ENCODE results near the gene GPC4.
"Not testable (repeated sequence)": the region's sequence is repeated elsewhere in the genome, so short reads cannot be mapped to it uniquely, and the experiment has no call there.

Gene GPC4

GRCh38 chrX:133325422-133325821, 89.9 kb downstream of the GPC4 start:
- H3K27ac ChIP-seq = no peak overlapping the region
- no peak for TF ChIP-seq ZFX (IDR thresholded peaks at IDR 0.05)
- TF ChIP-seq CTCF (conservative IDR thresholded peaks at IDR 0.05) = no peak

DNA sequence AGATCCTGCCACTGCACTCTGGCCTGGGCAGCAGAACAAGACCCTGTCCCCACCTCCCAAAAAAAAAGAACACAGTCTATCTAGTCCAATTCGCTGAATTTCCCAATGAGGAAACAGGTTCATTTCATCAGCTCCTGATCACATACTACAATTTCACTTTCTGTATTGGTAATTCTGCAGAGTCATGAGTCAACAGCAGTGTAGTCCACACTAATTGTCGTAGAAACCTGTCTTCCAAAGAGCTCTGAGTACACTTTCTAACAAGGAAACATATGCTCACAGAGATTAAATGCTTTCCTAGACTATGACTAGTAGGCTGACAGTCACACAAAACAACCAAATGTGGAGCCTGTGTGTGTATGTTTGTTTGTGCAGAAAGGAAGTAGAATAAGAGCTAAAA, 91.9 kb downstream of the GPC4 start:
- H3K27ac ChIP-seq = no peak overlapping the region
- TF ChIP-seq CTCF (conservative IDR thresholded peaks at IDR 0.05) (no peak), ZFX (IDR thresholded peaks at IDR 0.05) (no peak)

GRCh38 chrX:133322269-133322668, 93.0 kb downstream of the GPC4 start:
- H3K27ac ChIP-seq = not testable (repeated sequence)

GRCh38 chrX:133321451-133321850, 93.8 kb downstream of the GPC4 start:
- H3K27ac ChIP-seq = no peak overlapping the region
- TF ChIP-seq CTCF (conservative IDR thresholded peaks at IDR 0.05) = no peak
- no peak for TF ChIP-seq ZFX (IDR thresholded peaks at IDR 0.05)

GRCh38 chrX:133314281-133314680, 101.0 kb downstream of the GPC4 start:
- TF ChIP-seq CTCF (conservative IDR thresholded peaks at IDR 0.05) (no peak), ZFX (IDR thresholded peaks at IDR 0.05) (no peak)

DNA sequence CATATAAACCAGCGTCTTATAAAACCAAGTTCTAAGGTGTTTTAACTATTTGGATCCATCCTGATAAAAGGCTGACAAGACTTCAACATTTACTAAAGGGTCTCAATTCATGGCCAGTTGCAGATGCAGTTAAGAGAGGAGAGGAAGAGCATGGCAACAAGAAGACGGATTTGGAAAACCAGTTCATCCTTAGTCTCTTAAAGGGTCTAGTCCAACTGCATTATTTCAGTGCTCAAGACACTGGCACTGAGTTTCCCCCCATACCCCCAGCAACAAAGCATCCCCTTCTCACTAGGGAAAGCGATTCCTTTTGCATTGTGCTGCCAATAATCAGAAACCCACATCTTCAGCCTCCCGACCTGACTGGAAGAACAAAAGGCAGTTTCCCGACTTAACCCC, 106.8 kb downstream of the GPC4 start:
- H3K27ac ChIP-seq = no peak overlapping the region
- TF ChIP-seq CTCF (conservative IDR thresholded peaks at IDR 0.05) (no peak), ZFX (IDR thresholded peaks at IDR 0.05) (no peak)

More at GRCh38 chrX:133314281-133314680, 101.0 kb downstream of the GPC4 start:
- H3K27ac ChIP-seq = no peak overlapping the region

DNA sequence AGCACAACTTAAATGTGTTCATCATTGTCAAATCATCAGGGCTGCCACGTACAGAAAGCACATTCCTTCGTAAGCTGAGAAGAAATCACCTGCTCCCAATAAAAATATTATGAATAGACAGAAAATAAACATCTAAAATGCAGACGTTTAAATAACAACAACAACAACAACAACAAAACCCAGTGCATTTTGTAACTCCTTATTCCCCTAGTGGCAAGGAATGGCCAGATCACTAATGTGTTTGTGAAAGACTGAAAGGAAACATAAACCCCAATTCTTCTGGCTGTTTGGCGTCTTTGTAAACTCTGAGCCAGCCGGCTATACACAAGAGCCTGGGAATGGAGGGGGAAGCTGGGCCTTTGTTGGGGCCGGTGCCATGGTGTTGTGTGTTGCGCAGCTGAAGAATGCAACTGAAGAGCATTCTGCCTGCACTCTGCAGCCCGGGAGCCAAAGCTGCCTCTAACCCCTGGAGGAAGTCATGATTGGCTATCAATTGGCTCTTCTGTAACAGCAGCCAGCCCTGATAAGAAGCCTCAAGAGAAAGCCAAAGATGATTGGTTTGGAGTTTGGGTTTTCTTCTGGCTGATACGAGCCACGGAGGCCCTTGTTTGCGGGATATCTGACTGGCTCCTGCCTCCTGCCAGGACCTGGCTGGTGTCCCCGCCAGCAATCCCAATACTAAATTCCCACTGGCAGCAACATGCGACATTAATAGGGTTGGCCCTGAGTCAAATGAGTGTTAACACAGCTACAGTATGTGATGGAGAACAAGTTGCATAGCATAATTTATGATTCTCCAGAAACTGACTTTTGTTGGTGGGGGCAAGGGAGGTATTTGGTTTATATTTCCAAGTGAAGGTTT, 107.4 kb downstream of the GPC4 start:
- TF ChIP-seq CTCF (conservative IDR thresholded peaks at IDR 0.05) = no peak
- H3K27ac ChIP-seq = no peak overlapping the region

- no peak overlapping the region for H3K27ac ChIP-seq
- TF ChIP-seq CTCF (conservative IDR thresholded peaks at IDR 0.05) (no peak), ZFX (IDR thresholded peaks at IDR 0.05) (no peak)
Observed at GRCh38 chrX:133307094-133307493, 108.2 kb downstream of the GPC4 start.
